ENCODE measurements around the gene SOCS3. TPM values are rescaled to one million over a fixed set of nuclear protein-coding genes. Genes with fewer than 3 reads are reported as not detected.

Gene SOCS3
- total and polyA plus RNA-seq, 2 experiments from 2014 or later: 31.2 to 50.6 TPM

DNA sequence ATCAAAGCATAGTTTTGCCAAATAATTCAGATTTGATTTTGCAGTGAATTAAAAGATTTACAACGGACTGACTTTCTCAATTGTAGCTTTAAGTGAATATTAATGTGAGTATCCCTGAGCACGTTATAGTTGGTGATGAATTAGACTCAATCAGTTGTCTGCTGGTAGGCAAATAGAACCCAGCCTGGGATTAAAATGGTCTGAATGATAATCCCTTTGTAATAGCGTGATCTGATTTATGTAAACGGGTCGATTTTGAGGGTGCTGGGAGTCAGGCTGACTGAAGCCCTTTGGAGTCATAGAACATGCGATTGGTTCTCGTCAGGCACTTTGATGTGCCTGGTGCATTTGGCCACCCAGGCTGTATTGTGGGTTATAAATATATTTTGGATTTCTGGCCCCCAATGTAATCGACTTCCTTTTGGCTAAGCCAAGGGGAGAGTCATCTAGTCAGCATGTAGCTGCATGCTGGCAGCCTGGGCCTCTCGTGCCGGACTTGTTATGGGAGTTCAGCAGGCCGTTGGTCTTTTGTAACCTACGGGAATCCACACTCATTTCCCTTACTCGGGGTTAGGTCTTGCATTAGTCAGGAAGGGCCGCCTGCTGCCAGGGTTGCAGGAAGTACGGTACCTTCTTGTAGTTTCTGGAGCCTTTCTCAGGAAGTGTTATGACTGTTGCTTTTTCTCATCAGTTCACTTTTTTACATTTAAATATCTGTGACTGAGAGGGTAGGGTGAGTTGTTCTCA, 24.0 kb upstream of the SOCS3 start:
- Histone ChIP-seq H3K9ac (peak overlapping the region; percentile 70), H3K36me3 (ENCODE audit: low read depth) (no peaks in the 10 kb centered on the region), H3F3A (ENCODE audit: insufficient read depth) (peaks cover 76% of the 10 kb centered on the region), H4K20me1 (ENCODE audit: insufficient read depth) (no peaks in the 10 kb centered on the region), H3K9me2 (ENCODE audit: insufficient read depth) (no peaks in the 10 kb centered on the region), H3K9me3 (ENCODE audit: low read depth) (no peaks in the 10 kb centered on the region), H3K79me2 (ENCODE audit: insufficient read depth) (peaks cover 94% of the 10 kb centered on the region), H3K4me2 (ENCODE audit: unreplicated experiment) (peak overlapping the region; percentile 64), H3K4me3 (peak overlapping the region; percentile 9; the same call in 1 of the 2 replicates), H2AFZ (no peak overlapping the region), H3K4me1 (ENCODE audit: insufficient read depth) (peaks cover 73% of the 10 kb centered on the region), H3K27me3 (replicated peaks; ENCODE audit: insufficient read depth) (no peaks in the 10 kb centered on the region), H3K27ac (peak overlapping the region; percentile 93)
- 19 to 20% methylated on average over 15 of the region's 15 CpGs for WGBS, 2 experiments (ENCODE audit: low coverage in 1 of 2, low lambda C conversion rate in 2 of 2, missing lambda C conversion rate in 2 of 2)
- in situ Hi-C loops (cut with MboI): no loop called here
- peak; percentile 99 for DNase-seq
- TF ChIP-seq EZH2 (IDR thresholded peaks at IDR 0.05; ENCODE audit: insufficient read depth, poor library complexity, severe bottlenecking) (no peak), EZH2phosphoT487 (IDR thresholded peaks at IDR 0.05; ENCODE audit: insufficient read depth, low read depth) (no peak)

DNA sequence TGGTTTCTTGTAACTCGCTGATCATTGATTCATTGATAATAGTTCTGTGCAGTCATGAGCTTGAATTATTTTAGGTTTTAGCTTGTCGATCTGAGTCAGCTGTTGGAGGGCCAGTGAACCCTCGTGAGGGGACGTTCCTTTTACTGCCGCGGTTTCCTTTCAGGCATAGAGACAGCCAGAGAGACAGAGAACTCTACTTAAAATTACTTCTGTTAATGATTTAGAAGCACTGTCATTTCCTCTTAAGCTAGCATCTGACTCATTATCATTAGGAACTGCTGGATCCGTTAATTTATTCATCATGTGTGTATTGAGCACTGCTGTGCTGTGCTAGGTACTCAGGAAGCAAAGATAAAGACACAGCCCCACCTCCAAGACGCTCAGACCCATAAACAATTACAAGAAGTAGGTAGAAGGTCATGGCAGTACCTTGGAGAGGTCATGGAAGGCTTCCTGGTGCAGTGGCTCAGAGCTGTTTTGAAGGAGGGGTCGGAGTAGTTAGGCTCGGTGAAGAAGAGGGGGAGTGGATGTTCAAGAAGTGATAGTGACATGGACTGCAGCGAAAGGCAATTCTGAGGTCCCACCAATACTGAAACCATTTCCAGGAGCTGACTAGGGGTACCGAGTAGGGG, 21.8 kb upstream of the SOCS3 start:
- H3K27me3 ChIP-seq (replicated peaks; ENCODE audit: insufficient read depth): no peaks in the 10 kb centered on the region
- TF ChIP-seq EZH2 (IDR thresholded peaks at IDR 0.05; ENCODE audit: insufficient read depth, poor library complexity, severe bottlenecking) (no peak), EZH2phosphoT487 (IDR thresholded peaks at IDR 0.05; ENCODE audit: insufficient read depth, low read depth) (no peak)
- DNase-seq: peak; percentile 69
- H3K9ac ChIP-seq: peak overlapping the region; percentile 99
- no peaks in the 10 kb centered on the region for H3K9me3 ChIP-seq (ENCODE audit: low read depth)
- no peak overlapping the region for H2AFZ ChIP-seq
- in situ Hi-C loops (cut with MboI): no loop called here
- no peaks in the 10 kb centered on the region for H3K36me3 ChIP-seq (ENCODE audit: low read depth)
- H3K79me2 ChIP-seq (ENCODE audit: insufficient read depth): peaks cover 74% of the 10 kb centered on the region
- peak overlapping the region; percentile 80 for H3K4me2 ChIP-seq (ENCODE audit: unreplicated experiment)
- peak overlapping the region; percentile 99 for H3K27ac ChIP-seq
- H3K4me3 ChIP-seq: peak overlapping the region; percentile 47
- H3K9me2 ChIP-seq (ENCODE audit: insufficient read depth): no peaks in the 10 kb centered on the region
- WGBS, 2 experiments (ENCODE audit: low coverage in 1 of 2, low lambda C conversion rate in 2 of 2, missing lambda C conversion rate in 2 of 2): 25% methylated on average over 12 of the region's 12 CpGs
- peaks cover 83% of the 10 kb centered on the region for H3F3A ChIP-seq (ENCODE audit: insufficient read depth)
- peaks cover 74% of the 10 kb centered on the region for H3K4me1 ChIP-seq (ENCODE audit: insufficient read depth)
- H4K20me1 ChIP-seq (ENCODE audit: insufficient read depth): no peaks in the 10 kb centered on the region

DNA sequence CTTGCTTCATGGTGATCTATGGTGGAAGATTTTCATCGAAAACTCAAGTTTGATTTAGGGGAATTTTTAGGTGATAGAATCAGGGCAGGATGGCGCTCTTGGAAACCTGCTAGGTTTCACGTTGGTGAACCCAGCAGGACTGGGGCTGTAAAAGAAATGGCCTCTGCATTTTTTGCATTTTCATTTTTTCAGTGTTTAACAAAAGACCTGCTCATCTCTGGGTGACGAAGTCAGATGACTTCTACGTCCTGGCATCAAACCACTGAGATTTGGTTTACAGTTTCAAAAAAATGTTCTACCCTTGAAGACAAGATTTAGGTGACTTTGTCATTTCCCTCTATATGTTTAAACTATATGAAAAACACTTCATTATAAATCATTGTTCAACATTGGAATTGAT, 20.5 kb upstream of the SOCS3 start:
- H3K9ac ChIP-seq: peak overlapping the region; percentile 99
- H3F3A ChIP-seq (ENCODE audit: insufficient read depth): peaks cover 82% of the 10 kb centered on the region
- H3K27me3 ChIP-seq (replicated peaks; ENCODE audit: insufficient read depth): no peaks in the 10 kb centered on the region
- no peaks in the 10 kb centered on the region for H3K9me3 ChIP-seq (ENCODE audit: low read depth)
- no peaks in the 10 kb centered on the region for H3K36me3 ChIP-seq (ENCODE audit: low read depth)
- H3K79me2 ChIP-seq (ENCODE audit: insufficient read depth): peaks cover 60% of the 10 kb centered on the region
- H3K9me2 ChIP-seq (ENCODE audit: insufficient read depth): no peaks in the 10 kb centered on the region
- H3K4me3 ChIP-seq: peak overlapping the region; percentile 94; the same call in 1 of the 2 replicates
- H3K4me2 ChIP-seq (ENCODE audit: unreplicated experiment): peak overlapping the region; percentile 80
- DNase-seq: no peak
- no peak overlapping the region for H2AFZ ChIP-seq
- in situ Hi-C loops (cut with MboI): no loop called here
- H4K20me1 ChIP-seq (ENCODE audit: insufficient read depth): no peaks in the 10 kb centered on the region
- 86 to 87% methylated on average over 5 of the region's 5 CpGs for WGBS, 2 experiments (ENCODE audit: low coverage in 1 of 2, low lambda C conversion rate in 2 of 2, missing lambda C conversion rate in 2 of 2)
- peak overlapping the region; percentile 99 for H3K27ac ChIP-seq
- TF ChIP-seq EZH2 (IDR thresholded peaks at IDR 0.05; ENCODE audit: insufficient read depth, poor library complexity, severe bottlenecking) (no peak), EZH2phosphoT487 (IDR thresholded peaks at IDR 0.05; ENCODE audit: insufficient read depth, low read depth) (no peak)
- H3K4me1 ChIP-seq (ENCODE audit: insufficient read depth): peaks cover 73% of the 10 kb centered on the region

DNA sequence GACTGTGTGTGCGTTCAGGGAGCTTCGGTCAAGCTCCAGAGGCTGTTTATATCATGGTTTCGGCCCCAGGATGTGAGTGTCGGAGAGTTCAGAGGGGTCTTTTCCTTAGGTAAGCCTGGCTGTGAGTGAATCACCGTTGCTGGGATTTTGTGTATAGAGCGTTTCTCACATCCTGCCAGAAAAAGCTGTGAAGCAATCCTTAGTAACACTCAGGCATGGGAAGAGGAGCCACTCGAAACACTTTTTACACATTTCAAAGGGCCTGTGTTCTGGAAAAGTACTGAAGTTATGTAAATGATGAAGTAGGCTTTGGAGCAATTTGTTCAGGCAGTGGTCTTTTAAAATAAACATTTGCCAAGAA, 19.2 kb upstream of the SOCS3 start:
- H3K4me1 ChIP-seq (ENCODE audit: insufficient read depth): peaks cover 74% of the 10 kb centered on the region
- H3K79me2 ChIP-seq (ENCODE audit: insufficient read depth): peaks cover 50% of the 10 kb centered on the region
- peak overlapping the region; percentile 99 for H3K9ac ChIP-seq
- H3K27me3 ChIP-seq (replicated peaks; ENCODE audit: insufficient read depth): no peaks in the 10 kb centered on the region
- TF ChIP-seq EZH2phosphoT487 (IDR thresholded peaks at IDR 0.05; ENCODE audit: insufficient read depth, low read depth) (no peak), EZH2 (IDR thresholded peaks at IDR 0.05; ENCODE audit: insufficient read depth, poor library complexity, severe bottlenecking) (no peak)
- peak; percentile 95 for DNase-seq
- H3F3A ChIP-seq (ENCODE audit: insufficient read depth): peaks cover 83% of the 10 kb centered on the region
- peak overlapping the region; percentile 94 for H3K4me3 ChIP-seq
- no peaks in the 10 kb centered on the region for H4K20me1 ChIP-seq (ENCODE audit: insufficient read depth)
- H3K27ac ChIP-seq: peak overlapping the region; percentile 99
- H3K4me2 ChIP-seq (ENCODE audit: unreplicated experiment): peak overlapping the region; percentile 80
- H2AFZ ChIP-seq: peak overlapping the region; percentile 1; the same call in 1 of the 2 replicates
- H3K9me3 ChIP-seq (ENCODE audit: low read depth): no peaks in the 10 kb centered on the region
- WGBS, 2 experiments (ENCODE audit: low coverage in 1 of 2, low lambda C conversion rate in 2 of 2, missing lambda C conversion rate in 2 of 2): 1 to 5% methylated on average over 7 of the region's 7 CpGs
- in situ Hi-C loops (cut with MboI): no loop called here
- no peaks in the 10 kb centered on the region for H3K36me3 ChIP-seq (ENCODE audit: low read depth)
- H3K9me2 ChIP-seq (ENCODE audit: insufficient read depth): no peaks in the 10 kb centered on the region
